KMS-11 (cell line): ENCODE data around the gene PLD1.

Experiments
- H2AFZ ChIP-seq: fragments of 200-600 bp; sonication (generic); 2 replicates; pipeline ENCODE4 v1.6.1; 2016; ENCODE audit warnings: antibody characterized with exemption, mixed run types, low read depth
- H3K27ac ChIP-seq: fragments of 200-600 bp; sonication (generic); 2 replicates; pipeline ENCODE4 v1.6.1; 2016; ENCODE audit warnings: mild to moderate bottlenecking, mixed run types
- H3K27me3 ChIP-seq: fragments of 200-600 bp; sonication (generic); 2 replicates; pipeline ENCODE4 v1.6.1; 2017; ENCODE audit warnings: mild to moderate bottlenecking, low read depth, mixed run types, moderate library complexity; ENCODE audit not compliant: insufficient read depth
- H3K36me3 ChIP-seq: fragments of 200-600 bp; sonication (generic); 2 replicates; pipeline ENCODE4 v1.6.1; 2017; ENCODE audit warnings: mild to moderate bottlenecking, mixed run types; ENCODE audit not compliant: insufficient read depth
- H3K4me1 ChIP-seq: fragments of 200-600 bp; sonication (generic); 2 replicates; pipeline ENCODE4 v1.6.1; 2016; ENCODE audit warnings: mild to moderate bottlenecking, low read depth, mixed run types; ENCODE audit not compliant: poor library complexity, severe bottlenecking
- H3K4me2 ChIP-seq: fragments of 200-600 bp; sonication (generic); 2 replicates; pipeline ENCODE4 v1.7.0; 2016; ENCODE audit warnings: mild to moderate bottlenecking, mixed run types
- H3K4me3 ChIP-seq: fragments of 200-600 bp; sonication (generic); IDR thresholded peaks from 2 replicates; pipeline ENCODE4 v1.6.1; 2017; ENCODE audit warnings: low read depth, low read length, mixed read lengths; ENCODE audit not compliant: insufficient read depth
- H3K79me2 ChIP-seq: fragments of 200-600 bp; sonication (generic); 2 replicates; pipeline ENCODE4 v1.6.1; 2016; ENCODE audit warnings: low read depth, mixed run types; ENCODE audit not compliant: insufficient read depth
- H3K9ac ChIP-seq: fragments of 200-600 bp; sonication (generic); 2 replicates; pipeline ENCODE4 v1.6.1; 2016; ENCODE audit warnings: mild to moderate bottlenecking, mixed run types
- H4K20me1 ChIP-seq: fragments of 200-600 bp; sonication (generic); 2 replicates; pipeline ENCODE4 v1.6.1; 2016; ENCODE audit warnings: mild to moderate bottlenecking, mixed run types; ENCODE audit not compliant: insufficient read depth
- TF ChIP-seq, protein P1 (sequence below): fragments of 200-600 bp; sonication (generic); conservative IDR thresholded peaks from 2 replicates; pipeline ENCODE4 v1.6.1; 2017; ENCODE audit warnings: low read depth, mild to moderate bottlenecking, antibody characterized with exemption, low read length, moderate library complexity, mixed read lengths

PLD1 gene

DNA sequence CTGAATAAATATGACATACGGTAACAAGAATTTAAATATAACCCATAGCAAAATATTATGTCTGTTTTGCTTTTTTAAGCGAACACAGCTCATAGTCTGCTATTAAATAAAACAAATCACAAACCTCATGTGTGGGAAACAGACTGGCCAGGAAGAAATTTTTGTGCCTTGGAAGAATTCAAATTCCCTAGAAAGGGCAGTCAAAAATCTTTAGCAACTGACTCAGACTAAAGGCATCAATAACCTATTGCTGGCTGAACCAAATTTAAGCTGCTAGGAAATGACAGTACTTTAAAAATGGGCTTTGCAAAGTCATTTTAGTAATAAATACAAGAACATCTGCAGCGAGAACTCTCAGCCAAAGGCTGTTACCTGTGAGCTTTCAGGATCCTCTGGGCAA is 151.4 kb downstream of the PLD1 start:
- Histone ChIP-seq H3K4me2 (no peak overlapping the region), H4K20me1 (no peaks in the 10 kb centered on the region), H3K27ac (no peak overlapping the region), H3K4me3 (no peak overlapping the region), H2AFZ (no peak overlapping the region), H3K79me2 (no peaks in the 10 kb centered on the region), H3K36me3 (no peaks in the 10 kb centered on the region), H3K4me1 (no peaks in the 10 kb centered on the region), H3K9ac (no peak overlapping the region), H3K27me3 (no peaks in the 10 kb centered on the region)
- TF ChIP-seq, protein P1, sequence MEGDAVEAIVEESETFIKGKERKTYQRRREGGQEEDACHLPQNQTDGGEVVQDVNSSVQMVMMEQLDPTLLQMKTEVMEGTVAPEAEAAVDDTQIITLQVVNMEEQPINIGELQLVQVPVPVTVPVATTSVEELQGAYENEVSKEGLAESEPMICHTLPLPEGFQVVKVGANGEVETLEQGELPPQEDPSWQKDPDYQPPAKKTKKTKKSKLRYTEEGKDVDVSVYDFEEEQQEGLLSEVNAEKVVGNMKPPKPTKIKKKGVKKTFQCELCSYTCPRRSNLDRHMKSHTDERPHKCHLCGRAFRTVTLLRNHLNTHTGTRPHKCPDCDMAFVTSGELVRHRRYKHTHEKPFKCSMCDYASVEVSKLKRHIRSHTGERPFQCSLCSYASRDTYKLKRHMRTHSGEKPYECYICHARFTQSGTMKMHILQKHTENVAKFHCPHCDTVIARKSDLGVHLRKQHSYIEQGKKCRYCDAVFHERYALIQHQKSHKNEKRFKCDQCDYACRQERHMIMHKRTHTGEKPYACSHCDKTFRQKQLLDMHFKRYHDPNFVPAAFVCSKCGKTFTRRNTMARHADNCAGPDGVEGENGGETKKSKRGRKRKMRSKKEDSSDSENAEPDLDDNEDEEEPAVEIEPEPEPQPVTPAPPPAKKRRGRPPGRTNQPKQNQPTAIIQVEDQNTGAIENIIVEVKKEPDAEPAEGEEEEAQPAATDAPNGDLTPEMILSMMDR = no peak

DNA sequence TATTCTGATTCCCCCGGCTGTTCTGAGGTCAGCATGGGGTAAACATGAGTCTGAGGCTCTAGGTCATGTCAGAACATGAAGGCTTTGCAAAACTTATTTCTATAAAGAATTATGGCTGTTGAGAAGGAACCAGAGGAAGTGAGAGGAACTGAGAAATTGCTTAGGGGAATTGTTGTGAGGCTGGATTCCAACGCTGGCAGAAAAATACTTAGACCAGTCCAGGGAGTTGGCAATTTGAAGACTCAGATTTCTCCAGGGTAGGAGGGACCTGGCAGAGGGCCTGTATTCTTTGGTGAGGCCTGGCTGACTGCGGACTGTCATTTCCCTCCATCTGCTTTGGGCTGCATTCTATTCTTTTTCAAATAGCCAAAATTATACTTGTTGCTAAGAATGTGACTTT is 155.5 kb downstream of the PLD1 start:
- Histone ChIP-seq H4K20me1 (no peaks in the 10 kb centered on the region), H3K4me1 (no peaks in the 10 kb centered on the region), H3K36me3 (no peaks in the 10 kb centered on the region), H3K27ac (no peak overlapping the region), H3K4me3 (no peak overlapping the region), H3K27me3 (no peaks in the 10 kb centered on the region), H2AFZ (no peak overlapping the region), H3K4me2 (no peak overlapping the region), H3K9ac (no peak overlapping the region), H3K79me2 (no peaks in the 10 kb centered on the region)
- TF ChIP-seq, protein P1 = no peak

DNA sequence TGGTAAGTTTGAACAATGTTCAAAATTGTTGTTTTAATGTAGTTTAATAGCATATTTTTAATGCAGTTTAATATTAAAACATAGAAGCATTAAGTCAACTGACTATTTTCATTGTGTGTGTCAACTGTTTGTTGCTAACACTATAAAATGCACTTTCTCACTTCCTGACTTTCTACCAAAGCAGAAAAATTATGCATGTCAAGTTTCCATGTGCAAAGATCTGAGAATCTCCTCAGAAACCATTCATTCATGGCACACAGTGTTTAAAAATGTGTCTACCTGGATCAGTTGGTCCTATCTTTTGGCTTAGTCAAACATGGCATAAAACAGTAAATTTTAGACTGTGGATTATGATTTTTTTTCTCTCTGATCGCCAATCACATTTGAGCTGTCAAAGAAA is 156.0 kb downstream of the PLD1 start:
- TF ChIP-seq, protein P1 = no peak
- no peak overlapping the region for H3K27ac ChIP-seq
- H3K27me3 ChIP-seq = no peaks in the 10 kb centered on the region
- H3K9ac ChIP-seq = no peak overlapping the region
- H4K20me1 ChIP-seq = no peaks in the 10 kb centered on the region
- no peaks in the 10 kb centered on the region for H3K4me1 ChIP-seq
- H3K4me2 ChIP-seq = no peak overlapping the region
- no peaks in the 10 kb centered on the region for H3K79me2 ChIP-seq
- H2AFZ ChIP-seq = no peak overlapping the region
- no peak overlapping the region for H3K4me3 ChIP-seq
- H3K36me3 ChIP-seq = no peaks in the 10 kb centered on the region

DNA sequence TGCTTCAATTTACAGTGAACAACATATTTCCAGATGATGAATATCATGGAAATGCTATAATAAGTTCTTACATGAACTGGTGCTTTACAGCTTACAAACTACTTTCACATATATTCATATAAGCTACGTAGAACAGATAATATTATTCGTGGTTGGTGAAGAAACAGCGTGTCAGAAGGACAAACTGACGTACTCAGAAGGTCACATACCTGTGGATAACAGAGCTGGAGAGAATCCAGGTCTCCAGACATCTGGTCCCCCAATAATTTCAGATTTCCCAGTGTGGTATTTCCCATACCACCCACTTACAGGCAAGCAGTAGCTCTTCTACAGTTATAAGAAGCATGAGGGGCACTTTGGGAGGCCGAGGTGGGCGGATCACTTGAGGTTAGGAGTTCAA is 156.6 kb downstream of the PLD1 start:
- Histone ChIP-seq H2AFZ (no peak overlapping the region), H3K9ac (no peak overlapping the region), H3K36me3 (no peaks in the 10 kb centered on the region), H3K4me2 (no peak overlapping the region), H3K4me1 (no peaks in the 10 kb centered on the region), H3K4me3 (no peak overlapping the region), H3K27me3 (no peaks in the 10 kb centered on the region), H3K79me2 (no peaks in the 10 kb centered on the region), H3K27ac (no peak overlapping the region), H4K20me1 (no peaks in the 10 kb centered on the region)
- TF ChIP-seq, protein P1 = no peak

DNA sequence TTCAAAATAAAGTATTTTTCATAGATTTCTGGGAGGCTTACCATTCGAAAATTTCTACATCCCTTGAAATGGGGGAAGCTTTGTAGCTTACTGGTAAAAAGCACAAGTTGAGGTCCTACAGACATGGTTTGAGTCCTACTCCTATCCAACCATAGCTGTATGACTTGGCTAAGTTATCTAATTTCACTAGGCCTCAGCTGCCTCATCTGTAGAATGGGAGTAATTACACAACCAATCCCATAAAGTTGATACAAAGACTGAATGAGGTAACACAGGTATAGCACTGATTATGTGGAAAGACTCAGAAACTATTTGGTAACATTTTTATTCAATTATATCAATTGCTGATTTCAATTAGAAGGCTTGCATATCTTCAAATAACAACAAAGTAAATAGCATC is 157.4 kb downstream of the PLD1 start:
- no peaks in the 10 kb centered on the region for H3K79me2 ChIP-seq
- TF ChIP-seq, protein P1 = no peak
- no peaks in the 10 kb centered on the region for H3K4me1 ChIP-seq
- no peak overlapping the region for H2AFZ ChIP-seq
- no peaks in the 10 kb centered on the region for H3K36me3 ChIP-seq
- no peak overlapping the region for H3K9ac ChIP-seq
- H3K27me3 ChIP-seq = no peaks in the 10 kb centered on the region
- no peak overlapping the region for H3K27ac ChIP-seq
- no peak overlapping the region for H3K4me3 ChIP-seq
- no peak overlapping the region for H3K4me2 ChIP-seq
- no peaks in the 10 kb centered on the region for H4K20me1 ChIP-seq
